ENCODE measurements around the gene CTAGE9. TPM values are rescaled to one million over a fixed set of nuclear protein-coding genes. Genes with fewer than 3 reads are reported as not detected.
"Not testable (repeated sequence)": the region's sequence is repeated elsewhere in the genome, so short reads cannot be mapped to it uniquely, and the experiment has no call there.

The CTAGE9 gene, protein sequence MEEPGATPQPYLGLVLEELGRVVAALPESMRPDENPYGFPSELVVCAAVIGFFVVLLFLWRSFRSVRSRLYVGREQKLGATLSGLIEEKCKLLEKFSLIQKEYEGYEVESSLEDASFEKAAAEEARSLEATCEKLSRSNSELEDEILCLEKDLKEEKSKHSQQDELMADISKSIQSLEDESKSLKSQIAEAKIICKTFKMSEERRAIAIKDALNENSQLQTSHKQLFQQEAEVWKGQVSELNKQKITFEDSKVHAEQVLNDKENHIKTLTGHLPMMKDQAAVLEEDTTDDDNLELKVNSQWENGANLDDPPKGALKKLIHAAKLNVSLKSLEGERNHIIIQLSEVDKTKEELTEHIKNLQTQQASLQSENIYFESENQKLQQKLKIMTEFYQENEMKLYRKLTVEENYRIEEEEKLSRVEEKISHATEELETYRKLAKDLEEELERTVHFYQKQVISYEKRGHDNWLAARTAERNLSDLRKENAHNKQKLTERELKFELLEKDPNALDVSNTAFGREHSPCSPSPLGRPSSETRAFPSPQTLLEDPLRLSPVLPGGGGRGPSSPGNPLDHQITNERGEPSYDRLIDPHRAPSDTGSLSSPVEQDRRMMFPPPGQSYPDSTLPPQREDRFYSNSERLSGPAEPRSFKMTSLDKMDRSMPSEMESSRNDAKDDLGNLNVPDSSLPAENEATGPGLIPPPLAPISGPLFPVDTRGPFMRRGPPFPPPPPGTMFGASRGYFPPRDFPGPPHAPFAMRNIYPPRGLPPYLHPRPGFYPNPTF
- polyA plus RNA-seq (2013, experiment 1 of 2), result not detected
- polyA plus RNA-seq (2013, experiment 2 of 2), result not detected

- H3K36me3 ChIP-seq (ENCODE audit: control insufficient read depth, insufficient read depth, low read length); H3K4me3 ChIP-seq (ENCODE audit: extremely low read depth, insufficient read depth, low read length, poor library complexity, severe bottlenecking); H3K27ac ChIP-seq (ENCODE audit: low read depth, low read length, severe bottlenecking); H3K4me1 ChIP-seq (ENCODE audit: control insufficient read depth, insufficient read depth, low read length, poor library complexity, severe bottlenecking); H3K9me3 ChIP-seq (ENCODE audit: control insufficient read depth, low read length): not testable (repeated sequence)
- no CpG with 5 or more reads among the region's 18 CpGs for WGBS, 2 experiments (ENCODE audit: insufficient coverage in 2 of 2)
Observed at GRCh38 chr6:131710917-131711316, at the start of gene CTAGE9. Gene CTAGE9 (minus strand): TSS chr6:131711017. CDS start chr6:131711017, 0 bp downstream.

- no peaks in the 10 kb centered on the region for H3K36me3 ChIP-seq (ENCODE audit: control insufficient read depth, insufficient read depth, low read length)
- peaks cover 9% of the 10 kb centered on the region for H3K4me1 ChIP-seq (ENCODE audit: control insufficient read depth, insufficient read depth, low read length, poor library complexity, severe bottlenecking)
- no peak overlapping the region for H3K27ac ChIP-seq (ENCODE audit: low read depth, low read length, severe bottlenecking)
- H3K4me3 ChIP-seq (ENCODE audit: extremely low read depth, insufficient read depth, low read length, poor library complexity, severe bottlenecking), result no peak overlapping the region
- no peaks in the 10 kb centered on the region for H3K9me3 ChIP-seq (ENCODE audit: control insufficient read depth, low read length)
- 80 to 100% methylated on average over 2 of the region's 4 CpGs for WGBS, 2 experiments (ENCODE audit: insufficient coverage in 2 of 2)
Observed at GRCh38 chr6:131758920-131759319, 48.1 kb upstream of the CTAGE9 start.

- no peaks in the 10 kb centered on the region for H3K36me3 ChIP-seq (ENCODE audit: control insufficient read depth, insufficient read depth, low read length)
- peaks cover 12% of the 10 kb centered on the region for H3K4me1 ChIP-seq (ENCODE audit: control insufficient read depth, insufficient read depth, low read length, poor library complexity, severe bottlenecking)
- H3K27ac ChIP-seq (ENCODE audit: low read depth, low read length, severe bottlenecking), result peak overlapping the region; percentile 66
- no peaks in the 10 kb centered on the region for H3K9me3 ChIP-seq (ENCODE audit: control insufficient read depth, low read length)
- no peak overlapping the region for H3K4me3 ChIP-seq (ENCODE audit: extremely low read depth, insufficient read depth, low read length, poor library complexity, severe bottlenecking)
- WGBS, 2 experiments (ENCODE audit: insufficient coverage in 2 of 2), result 100% methylated on average over 1 to 2 of the region's 2 CpGs
Observed at GRCh38 chr6:131756039-131756438, 45.2 kb upstream of the CTAGE9 start.

DNA sequence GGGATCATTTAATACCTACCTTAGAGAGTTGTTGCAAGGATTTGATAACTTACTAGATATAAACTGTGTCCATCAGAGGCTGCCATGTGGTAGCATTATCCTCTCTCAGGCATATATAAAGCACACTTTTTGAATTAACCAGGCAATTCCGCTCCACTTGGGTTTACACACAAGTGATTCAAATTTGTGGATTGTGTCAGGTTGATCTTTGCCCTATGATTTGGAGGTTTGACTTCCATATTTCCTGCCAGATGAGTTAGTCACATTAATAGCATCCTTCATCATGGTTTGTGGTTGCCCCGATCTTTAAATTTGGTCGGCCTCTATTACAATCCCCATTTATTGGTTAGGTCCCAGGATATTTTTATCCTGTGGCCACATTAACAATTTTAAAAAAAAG lies 44.8 kb upstream of the CTAGE9 start:
- no peaks in the 10 kb centered on the region for H3K9me3 ChIP-seq (ENCODE audit: control insufficient read depth, low read length)
- WGBS, 2 experiments (ENCODE audit: insufficient coverage in 2 of 2), result 100% methylated on average over 2 of the region's 3 CpGs; no CpG with 5 or more reads in 1 of the 2 experiments
- peak overlapping the region; percentile 66 for H3K27ac ChIP-seq (ENCODE audit: low read depth, low read length, severe bottlenecking)
- H3K4me1 ChIP-seq (ENCODE audit: control insufficient read depth, insufficient read depth, low read length, poor library complexity, severe bottlenecking), result peaks cover 12% of the 10 kb centered on the region
- no peak overlapping the region for H3K4me3 ChIP-seq (ENCODE audit: extremely low read depth, insufficient read depth, low read length, poor library complexity, severe bottlenecking)
- no peaks in the 10 kb centered on the region for H3K36me3 ChIP-seq (ENCODE audit: control insufficient read depth, insufficient read depth, low read length)

GRCh38 chr6:131754715-131755567 lies 44.1 kb upstream of the CTAGE9 start:
- H3K36me3 ChIP-seq (ENCODE audit: control insufficient read depth, insufficient read depth, low read length), result no peaks in the 10 kb centered on the region
- peak overlapping the region; percentile 66 for H3K27ac ChIP-seq (ENCODE audit: low read depth, low read length, severe bottlenecking)
- 17 to 31% methylated on average over 1 of the region's 9 CpGs for WGBS, 2 experiments (ENCODE audit: insufficient coverage in 2 of 2)
- H3K4me1 ChIP-seq (ENCODE audit: control insufficient read depth, insufficient read depth, low read length, poor library complexity, severe bottlenecking), result peaks cover 12% of the 10 kb centered on the region
- H3K4me3 ChIP-seq (ENCODE audit: extremely low read depth, insufficient read depth, low read length, poor library complexity, severe bottlenecking), result no peak overlapping the region
- H3K9me3 ChIP-seq (ENCODE audit: control insufficient read depth, low read length), result no peaks in the 10 kb centered on the region

DNA sequence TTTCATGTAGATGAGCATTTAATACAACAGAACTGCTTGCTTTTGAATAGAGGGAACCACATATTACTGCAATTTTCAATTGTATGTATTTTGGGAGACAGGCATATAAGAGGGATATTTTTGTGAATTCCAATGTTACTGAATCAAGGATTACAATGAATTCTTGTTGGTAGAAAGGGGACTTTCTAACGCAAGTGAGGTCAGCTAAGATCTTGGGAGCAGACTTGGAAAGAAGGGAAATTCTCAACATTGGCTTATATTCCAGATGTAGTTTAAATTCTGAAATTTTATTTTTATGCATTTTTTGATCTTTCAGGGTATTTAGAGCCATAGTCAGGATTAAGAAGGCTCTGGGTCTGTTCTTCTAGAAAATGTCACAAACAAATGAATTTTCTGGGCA lies 43.3 kb upstream of the CTAGE9 start:
- H3K4me1 ChIP-seq (ENCODE audit: control insufficient read depth, insufficient read depth, low read length, poor library complexity, severe bottlenecking), result peaks cover 12% of the 10 kb centered on the region
- WGBS, 2 experiments (ENCODE audit: insufficient coverage in 2 of 2), result 86 to 100% methylated on average over 1 of the region's 1 CpG
- no peaks in the 10 kb centered on the region for H3K36me3 ChIP-seq (ENCODE audit: control insufficient read depth, insufficient read depth, low read length)
- no peak overlapping the region for H3K4me3 ChIP-seq (ENCODE audit: extremely low read depth, insufficient read depth, low read length, poor library complexity, severe bottlenecking)
- H3K27ac ChIP-seq (ENCODE audit: low read depth, low read length, severe bottlenecking), result peak overlapping the region; percentile 66
- H3K9me3 ChIP-seq (ENCODE audit: control insufficient read depth, low read length), result no peaks in the 10 kb centered on the region

- H3K4me3 ChIP-seq (ENCODE audit: extremely low read depth, insufficient read depth, low read length, poor library complexity, severe bottlenecking); H3K9me3 ChIP-seq (ENCODE audit: control insufficient read depth, low read length); H3K36me3 ChIP-seq (ENCODE audit: control insufficient read depth, insufficient read depth, low read length); H3K27ac ChIP-seq (ENCODE audit: low read depth, low read length, severe bottlenecking): not testable (repeated sequence)
- WGBS, 2 experiments (ENCODE audit: insufficient coverage in 2 of 2), result 80 to 96% methylated on average over 8 to 9 of the region's 10 CpGs
- peaks cover 12% of the 10 kb centered on the region for H3K4me1 ChIP-seq (ENCODE audit: control insufficient read depth, insufficient read depth, low read length, poor library complexity, severe bottlenecking)
Observed at GRCh38 chr6:131751012-131751715, 40.3 kb upstream of the CTAGE9 start.

- no peaks in the 10 kb centered on the region for H3K9me3 ChIP-seq (ENCODE audit: control insufficient read depth, low read length)
- no peaks in the 10 kb centered on the region for H3K36me3 ChIP-seq (ENCODE audit: control insufficient read depth, insufficient read depth, low read length)
- no peak overlapping the region for H3K4me3 ChIP-seq (ENCODE audit: extremely low read depth, insufficient read depth, low read length, poor library complexity, severe bottlenecking)
- WGBS, 2 experiments (ENCODE audit: insufficient coverage in 2 of 2), result 93 to 95% methylated on average over 3 to 5 of the region's 7 CpGs
- H3K4me1 ChIP-seq (ENCODE audit: control insufficient read depth, insufficient read depth, low read length, poor library complexity, severe bottlenecking), result peaks cover 3% of the 10 kb centered on the region
- no peak overlapping the region for H3K27ac ChIP-seq (ENCODE audit: low read depth, low read length, severe bottlenecking)
Observed at GRCh38 chr6:131749023-131749422, 38.2 kb upstream of the CTAGE9 start.

GRCh38 chr6:131747821-131748353 lies 37.1 kb upstream of the CTAGE9 start:
- H3K9me3 ChIP-seq (ENCODE audit: control insufficient read depth, low read length), result no peaks in the 10 kb centered on the region
- H3K4me3 ChIP-seq (ENCODE audit: extremely low read depth, insufficient read depth, low read length, poor library complexity, severe bottlenecking), result no peak overlapping the region

More at GRCh38 chr6:131747821-131748353, 37.1 kb upstream of the CTAGE9 start:
- Histone ChIP-seq H3K27ac (ENCODE audit: low read depth, low read length, severe bottlenecking) (peak overlapping the region; percentile 56), H3K36me3 (ENCODE audit: control insufficient read depth, insufficient read depth, low read length) (no peaks in the 10 kb centered on the region), H3K4me1 (ENCODE audit: control insufficient read depth, insufficient read depth, low read length, poor library complexity, severe bottlenecking) (no peaks in the 10 kb centered on the region)
- 83 to 88% methylated on average over 1 to 3 of the region's 7 CpGs for WGBS, 2 experiments (ENCODE audit: insufficient coverage in 2 of 2)

Data from mesodermal cell (in vitro differentiated cells).